GM10847 (cell line): ENCODE data around the gene OGDH.

Experiments
- POLR2A ChIP-seq: IDR thresholded peaks from 2 replicates; pipeline ENCODE4 v1.6.1; 2011; ENCODE audit not compliant: insufficient read length; ENCODE audit errors: extremely low read depth

The OGDH gene

GRCh38 chr7:44697136-44698045, 91.0 kb downstream of the OGDH start:
- TF ChIP-seq POLR2A, result no peak

DNA sequence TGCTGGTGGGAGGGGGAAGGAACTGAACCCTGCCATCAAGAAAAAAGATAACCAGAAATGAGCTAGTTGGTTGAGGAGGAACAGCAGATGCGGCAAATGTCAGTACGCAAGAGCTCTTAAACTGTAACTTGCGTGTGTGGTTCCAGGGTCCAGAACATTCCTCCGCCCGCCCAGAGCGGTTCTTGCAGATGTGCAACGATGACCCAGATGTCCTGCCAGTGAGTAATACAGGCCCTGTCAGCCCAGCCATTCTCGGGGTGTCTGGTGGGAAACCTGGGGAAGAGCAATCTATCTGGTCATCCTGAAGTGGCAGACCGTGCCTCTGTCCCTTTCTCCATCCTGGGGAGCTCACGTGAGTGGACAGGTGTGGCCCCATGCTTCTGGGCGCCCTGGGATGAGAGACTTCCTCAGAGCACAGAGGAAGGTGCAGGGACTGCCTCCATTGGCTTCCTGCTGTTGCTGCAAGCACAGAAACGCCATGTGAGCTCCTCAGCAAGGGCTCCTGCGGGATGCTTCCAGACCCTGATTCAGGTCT, 91.7 kb downstream of the OGDH start:
- TF ChIP-seq POLR2A, result no peak

DNA sequence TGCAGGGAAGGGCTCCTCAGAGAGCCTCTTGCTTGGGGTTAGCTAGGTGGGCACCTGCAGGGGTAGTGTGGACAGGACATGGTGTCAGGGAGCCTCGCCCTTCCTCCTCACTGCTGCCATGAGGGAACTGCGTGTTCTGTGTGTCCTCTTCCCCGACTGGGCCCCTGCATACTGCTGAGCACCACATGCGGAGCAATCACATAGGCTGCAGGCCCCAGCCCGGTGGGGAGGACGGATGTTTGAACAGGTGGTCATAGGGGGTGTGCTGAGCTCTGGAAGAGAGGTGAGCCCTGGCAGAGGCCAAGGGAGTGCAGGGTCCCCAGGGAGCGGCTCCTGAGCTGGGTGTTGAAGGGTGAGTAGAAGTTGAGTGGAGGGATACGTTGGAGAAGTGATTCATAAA, 93.9 kb downstream of the OGDH start:
- no peak for TF ChIP-seq POLR2A

DNA sequence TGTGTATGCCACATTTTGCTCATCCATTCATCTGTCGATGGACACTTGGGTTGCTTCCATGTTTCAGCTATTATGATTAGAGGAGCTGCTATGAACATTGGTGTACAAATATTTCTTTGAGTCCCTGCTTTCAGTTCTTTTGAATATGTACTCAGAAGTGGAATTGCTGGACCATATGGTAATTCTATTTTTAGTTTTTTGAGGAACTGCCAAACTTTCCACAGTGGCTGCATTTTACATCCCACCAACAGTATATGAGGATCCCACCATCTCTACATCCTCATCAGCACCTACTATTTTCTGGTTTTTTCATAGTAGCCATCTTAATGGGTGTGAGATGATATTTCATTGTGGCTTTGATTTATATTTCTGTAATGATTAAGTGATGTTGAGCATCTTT, 97.5 kb downstream of the OGDH start:
- TF ChIP-seq POLR2A, result no peak

DNA sequence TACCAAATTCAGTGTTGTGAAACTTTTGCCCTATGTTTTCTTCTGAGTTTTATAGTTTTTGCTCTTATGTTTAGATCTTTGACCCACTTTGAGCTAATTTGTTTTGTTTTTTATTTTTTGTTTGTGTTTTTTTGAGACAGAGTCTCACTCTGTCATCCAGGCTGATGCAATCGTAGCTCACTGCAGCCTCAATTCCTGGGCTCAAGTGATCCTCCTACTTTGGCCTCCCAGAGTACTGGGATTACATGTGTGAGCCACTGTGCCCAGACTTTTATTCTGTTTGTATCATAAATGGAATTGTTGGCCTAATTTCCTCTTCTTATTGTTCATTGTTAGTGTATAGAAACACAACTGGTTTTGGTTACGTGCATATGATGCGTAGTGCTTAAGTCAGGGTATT, 99.0 kb downstream of the OGDH start:
- TF ChIP-seq POLR2A, result no peak

GRCh38 chr7:44706788-44707557, 100.5 kb downstream of the OGDH start:
- TF ChIP-seq POLR2A, result no peak

DNA sequence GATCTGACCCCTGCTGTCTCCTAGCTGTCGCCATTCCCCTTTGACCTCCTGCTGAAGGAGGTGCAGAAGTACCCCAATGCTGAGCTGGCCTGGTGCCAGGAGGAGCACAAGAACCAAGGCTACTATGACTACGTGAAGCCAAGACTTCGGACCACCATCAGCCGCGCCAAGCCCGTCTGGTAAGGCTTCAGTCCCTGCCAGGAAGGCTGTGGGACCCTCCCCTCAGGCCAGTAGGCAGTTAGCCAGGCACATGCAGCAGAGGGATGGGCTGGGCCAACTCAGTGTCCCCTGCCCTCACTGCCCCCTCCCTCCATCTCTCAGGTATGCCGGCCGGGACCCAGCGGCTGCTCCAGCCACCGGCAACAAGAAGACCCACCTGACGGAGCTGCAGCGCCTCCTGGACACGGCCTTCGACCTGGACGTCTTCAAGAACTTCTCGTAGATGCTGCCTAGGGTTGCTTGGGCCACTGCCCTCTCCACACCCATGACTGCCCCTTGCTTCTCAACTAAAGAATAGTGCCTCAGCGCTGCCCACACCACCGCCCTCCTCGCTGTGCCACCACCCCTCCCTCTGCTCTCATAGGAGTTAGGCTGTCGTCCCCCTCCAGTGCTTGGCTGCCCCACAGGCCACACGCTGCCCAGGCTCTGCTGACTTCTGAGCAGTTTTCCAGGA, 101.3 kb downstream of the OGDH start:
- TF ChIP-seq POLR2A, result no peak

- no peak for TF ChIP-seq POLR2A
Measured at GRCh38 chr7:44709011-44709915, 102.8 kb downstream of the OGDH start.

GRCh38 chr7:44709945-44710596, 103.6 kb downstream of the OGDH start:
- TF ChIP-seq POLR2A, result no peak

- TF ChIP-seq POLR2A, result no peak
Measured at GRCh38 chr7:44711528-44711927, 105.1 kb downstream of the OGDH start.

DNA sequence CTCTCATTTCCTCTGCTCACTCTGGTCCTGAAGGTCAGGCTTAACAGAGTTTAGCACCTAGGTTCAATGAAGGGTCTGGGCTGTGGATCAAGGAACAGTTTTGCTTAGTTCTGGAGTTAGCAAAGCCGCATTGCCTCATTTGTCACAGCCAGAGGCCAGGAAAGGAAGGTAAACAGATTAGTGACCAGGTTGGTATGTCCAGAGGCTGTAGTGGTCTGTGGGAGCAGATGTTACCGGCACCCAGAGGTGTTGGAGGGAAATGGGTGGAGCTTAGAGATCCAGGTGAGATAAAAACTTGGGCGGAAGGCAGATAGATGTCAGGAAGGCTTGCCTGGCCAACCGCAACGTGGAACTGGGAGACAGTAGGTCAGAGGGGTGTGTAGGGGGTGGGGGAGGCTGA, 105.6 kb downstream of the OGDH start:
- no peak for TF ChIP-seq POLR2A

- no peak for TF ChIP-seq POLR2A
Measured at GRCh38 chr7:44713141-44713540, 106.7 kb downstream of the OGDH start.

GRCh38 chr7:44713680-44714335, 107.4 kb downstream of the OGDH start:
- TF ChIP-seq POLR2A, result no peak
